Heart left ventricle (tissue), 16 donors: Measurements from ENCODE around the gene BDH1. TPM values are rescaled to one million over a fixed set of nuclear protein-coding genes. Genes with fewer than 3 reads are reported as not detected.

ENCODE experiments used
- ATAC-seq, 4 donors: fragments of 200-7000 bp; cut with Tn5 transposase; one replicate each; pipeline ENCODE4 v1.9.1; 2020 to 2022; ENCODE audit warnings: moderate library complexity in 4 of 4, mild to moderate bottlenecking in 3 of 4, moderate number of reproducible peaks in 1 of 4
- DNase-seq, 5 donors: peaks; one replicate each; pipeline ENCODE4 v3.0.0-alpha.2; 2020
- H3K27ac ChIP-seq, 12 donors: fragments of 200-600 bp; sonication (generic) in 4 of 12; one replicate each; pipeline versions ENCODE4 v1.5.0 to v1.8.0; 2016 to 2022; ENCODE audit warnings: mild to moderate bottlenecking in 2 of 12
- H3K27me3 ChIP-seq, 9 donors: fragments of 200-600 bp; sonication (generic) in 2 of 9; one replicate each; pipeline versions ENCODE4 v1.5.1 to v1.8.0; 2016 to 2022; ENCODE audit warnings: mild to moderate bottlenecking in 3 of 9
- H3K36me3 ChIP-seq, 9 donors: fragments of 200-600 bp; sonication (generic) in 2 of 9; one replicate each; pipeline versions ENCODE4 v1.5.0 to v1.8.0; 2018 to 2022; ENCODE audit warnings: mild to moderate bottlenecking in 2 of 9
- H3K4me1 ChIP-seq, 12 donors: fragments of 200-600 bp; sonication (generic) in 4 of 12; one replicate each; pipeline versions ENCODE4 v1.5.0 to v1.8.0; 2016 to 2022; ENCODE audit warnings: mild to moderate bottlenecking in 3 of 12
- H3K4me3 ChIP-seq, 12 donors: fragments of 200-600 bp; sonication (generic) in 4 of 12; one replicate each; pipeline versions ENCODE4 v1.5.0 to v1.8.0; 2017 to 2022; ENCODE audit warnings: mild to moderate bottlenecking in 9 of 12, moderate library complexity in 4 of 12
- H3K9me3 ChIP-seq, 12 donors: fragments of 200-600 bp; sonication (generic) in 4 of 12; one replicate each; pipeline versions ENCODE4 v1.5.0 to v1.8.0; 2016 to 2022; ENCODE audit warnings: mild to moderate bottlenecking in 1 of 12
- POLR2A ChIP-seq, 2 donors: fragments of 450-650 bp; IDR thresholded peaks; one replicate each; pipeline ENCODE4 v1.6.1; 2017; ENCODE audit warnings: antibody characterized with exemption in 2 of 2, mild to moderate bottlenecking in 2 of 2, moderate library complexity in 2 of 2
- WGBS, 4 donors: extraction: QIAGEN DNeasy Blood & Tissue Kit in 2 of 4; methylation state at CpG; one replicate each; pipeline versions ENCODE4 v1.1.5 to v1.1.7; 2013 to 2018; 5-methylcytosine and 5-hydroxymethylcytosine counted together
- intact Hi-C, 10 donors: fragments of 100-400 bp; cut with DNase I; formaldehyde crosslinking; loops; one replicate each; pipeline versions ENCODE4 v1.11.1 to v1.14.2; 2022
- polyA plus RNA-seq, 2 donors: library from polyadenylated mRNA; stranded (reverse); fragments of 200-250 nt; gene quantifications; one replicate each; pipeline ENCODE4 v1.2.3, GENCODE V29; 2013
- total RNA-seq, 9 donors: library from RNA; depleted of rRNA in 2 of 9; stranded (reverse); fragments of >200 nt in 2 of 9; fragmentation: NEBNext Ultra II Directional in 3 of 9; extraction: Animal tissue kit (Norgen Biotek cat#: 25700) in 3 of 9; gene quantifications; one replicate each; pipeline versions ENCODE4 v1.1.0 to v1.2.4, GENCODE V29; 2016 to 2023
- TF ChIP-seq, protein P1 (sequence below), 12 donors: fragments of 200-600 bp; sonication (generic) in 4 of 12; IDR thresholded peaks; one replicate each; pipeline versions ENCODE4 v1.5.0 to v1.8.0; 2018 to 2022; ENCODE audit warnings: antibody characterized with exemption in 12 of 12, mild to moderate bottlenecking in 5 of 12
- donor health status: ischemic (EF 13 %, LVEDD 7.1; RV severe dilation, severe dysfunction).
- donor health status: healthy with polysubstance abuse.
- donor health status: DM: no; HTN: yes; CAD: no.
- donor health status: DM: no; HTN: no; CAD: no.
- donor health status: ischemic (EF 25% LVEDD 6.9; RV normal size, moderate dysfunction).
- donor health status: ischemic (EF 25% LVEDD 5.7; RV mildly dilated, moderate dysfunction).
- donor health status: healthy.
- donor health status: DM: yes; HTN: yes; CAD: no.
- donor health status: ischemic (EF 35%, LVEDD 5.7; RV mildly dilated, moderate dysfunction).
- donor health status: nonischemic (EF 11% LVEDD 7.7; RV severe dilation, severe dysfunction).
- donor health status: DM: yes; HTN: yes; CAD: no.
- donor health status: PGD.
- donor health status: ischemic (EF 29% LVEDD 5.4; RV normal size, mild dysfunction).
- donor health status: nonischemic (EF 23%, LVEDD 6.1; RV moderate dilation, normal function).

BDH1 gene
- total and polyA plus RNA-seq, 11 donors, result 19.5 to 114 (median 72.3) TPM

DNA sequence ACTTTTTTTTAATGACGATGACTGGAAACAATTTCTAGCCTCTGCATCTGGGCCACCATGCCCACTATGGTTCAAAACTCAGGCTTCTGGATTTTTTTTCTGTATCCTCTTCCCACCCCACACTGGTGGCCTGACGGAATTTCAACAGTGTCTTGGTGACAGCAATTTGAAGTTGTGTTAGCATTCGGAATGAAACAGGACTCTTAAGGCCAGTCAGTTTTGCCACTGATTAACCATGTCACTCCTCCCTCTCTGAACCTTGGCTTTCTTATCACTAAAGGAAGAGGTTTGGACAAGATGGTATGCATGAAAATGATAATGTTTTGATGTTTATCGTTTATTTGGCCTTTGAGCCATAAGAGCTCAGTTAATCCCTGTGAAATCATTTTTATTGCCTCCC is 41.6 kb upstream of the BDH1 start:
- intact Hi-C loops, result loop anchor here in 2 of 10 donors (5.0 to 10.0 kb wide), 2 partner anchors 67 to 70 kb away; no protein-coding TSS in a partner anchor
- Histone ChIP-seq H3K9me3 (no peaks in the 10 kb centered on the region), H3K4me1 (peaks cover 0 to 13% (median 6%) of the 10 kb centered on the region in 12 donors), H3K27ac (no peak overlapping the region), H3K4me3 (no peak overlapping the region), H3K27me3 (peaks cover 0 to 16% (median 0%) of the 10 kb centered on the region in 9 donors), H3K36me3 (peaks cover 0 to 11% (median 0%) of the 10 kb centered on the region in 9 donors)
- no peak for DNase-seq
- no peak for ATAC-seq
- WGBS, 4 donors, result 67 to 84% (median 73%) methylated on average over 4 of the region's 4 CpGs
- no peak for TF ChIP-seq POLR2A (IDR thresholded peaks at IDR 0.05)
- TF ChIP-seq, protein P1, sequence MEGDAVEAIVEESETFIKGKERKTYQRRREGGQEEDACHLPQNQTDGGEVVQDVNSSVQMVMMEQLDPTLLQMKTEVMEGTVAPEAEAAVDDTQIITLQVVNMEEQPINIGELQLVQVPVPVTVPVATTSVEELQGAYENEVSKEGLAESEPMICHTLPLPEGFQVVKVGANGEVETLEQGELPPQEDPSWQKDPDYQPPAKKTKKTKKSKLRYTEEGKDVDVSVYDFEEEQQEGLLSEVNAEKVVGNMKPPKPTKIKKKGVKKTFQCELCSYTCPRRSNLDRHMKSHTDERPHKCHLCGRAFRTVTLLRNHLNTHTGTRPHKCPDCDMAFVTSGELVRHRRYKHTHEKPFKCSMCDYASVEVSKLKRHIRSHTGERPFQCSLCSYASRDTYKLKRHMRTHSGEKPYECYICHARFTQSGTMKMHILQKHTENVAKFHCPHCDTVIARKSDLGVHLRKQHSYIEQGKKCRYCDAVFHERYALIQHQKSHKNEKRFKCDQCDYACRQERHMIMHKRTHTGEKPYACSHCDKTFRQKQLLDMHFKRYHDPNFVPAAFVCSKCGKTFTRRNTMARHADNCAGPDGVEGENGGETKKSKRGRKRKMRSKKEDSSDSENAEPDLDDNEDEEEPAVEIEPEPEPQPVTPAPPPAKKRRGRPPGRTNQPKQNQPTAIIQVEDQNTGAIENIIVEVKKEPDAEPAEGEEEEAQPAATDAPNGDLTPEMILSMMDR (IDR thresholded peaks at IDR 0.05), result no peak

DNA sequence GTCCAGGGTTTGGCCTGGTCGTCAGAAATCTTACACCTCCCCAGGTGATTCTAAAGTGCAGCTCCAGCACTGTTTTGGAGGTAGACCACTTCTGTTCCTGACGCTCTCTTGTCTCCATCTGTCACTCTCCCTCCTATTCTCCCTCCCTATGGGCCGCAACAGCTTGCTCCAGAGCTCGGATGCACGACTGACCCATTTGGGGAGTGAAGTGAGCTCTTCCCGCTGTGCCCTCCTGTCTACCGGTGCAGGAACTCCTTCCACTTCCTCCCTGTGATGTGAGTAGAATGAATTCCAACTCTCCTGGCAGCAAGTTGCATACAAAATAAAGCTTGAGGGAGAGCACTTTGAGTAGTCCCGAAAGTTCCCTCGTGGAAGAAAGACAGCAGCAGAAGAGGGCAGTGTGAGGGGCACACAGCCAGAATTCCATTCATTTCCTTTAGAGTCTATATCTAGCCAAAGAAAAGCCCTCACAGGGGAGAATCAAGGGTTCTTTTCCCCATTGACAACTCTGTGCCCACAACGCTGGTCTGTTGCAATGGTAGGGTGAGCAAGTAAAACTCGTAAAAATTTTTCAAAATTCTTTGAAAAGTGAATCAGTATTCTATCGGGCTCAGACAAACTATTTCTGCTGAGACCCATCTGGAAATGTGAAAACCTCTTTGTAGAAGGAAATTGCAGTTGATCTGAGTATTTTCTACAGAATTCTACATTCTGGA is 39.9 kb upstream of the BDH1 start:
- TF ChIP-seq, protein P1 (IDR thresholded peaks at IDR 0.05), result no peak
- no peak for TF ChIP-seq POLR2A (IDR thresholded peaks at IDR 0.05)
- 63 to 70% (median 64%) methylated on average over 12 of the region's 12 CpGs for WGBS, 4 donors
- Histone ChIP-seq H3K4me1 (peaks cover 0 to 13% (median 6%) of the 10 kb centered on the region in 12 donors), H3K9me3 (no peaks in the 10 kb centered on the region), H3K4me3 (no peak overlapping the region), H3K27me3 (peaks cover 0 to 16% (median 0%) of the 10 kb centered on the region in 9 donors), H3K36me3 (peaks cover 0 to 4% (median 0%) of the 10 kb centered on the region in 9 donors), H3K27ac (no peak overlapping the region)
- intact Hi-C loops, result loop anchor here in 2 of 10 donors (5.0 to 10.0 kb wide), 2 partner anchors 69 to 72 kb away; no protein-coding TSS in a partner anchor
- DNase-seq, result no peak
- ATAC-seq, result no peak

DNA sequence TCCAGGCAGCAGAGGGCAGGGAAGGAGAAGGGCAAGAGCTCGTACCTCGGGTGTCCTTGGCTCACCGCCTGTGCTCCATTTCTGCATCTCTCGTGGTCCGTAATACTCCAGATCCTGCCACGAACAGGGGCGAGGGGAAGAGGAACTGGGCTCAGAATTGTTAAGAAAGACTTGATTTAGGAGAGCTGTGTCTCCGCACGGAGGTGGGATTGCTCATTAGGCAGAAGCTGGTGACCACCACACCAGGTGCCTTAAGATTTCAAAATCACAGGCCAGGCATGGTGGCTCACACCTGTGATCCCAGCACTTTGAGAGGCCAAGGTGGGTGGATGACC is 37.2 kb upstream of the BDH1 start:
- TF ChIP-seq, protein P1 (IDR thresholded peaks at IDR 0.05), result no peak
- no peak for TF ChIP-seq POLR2A (IDR thresholded peaks at IDR 0.05)
- DNase-seq, result no peak
- Histone ChIP-seq H3K36me3 (no peaks in the 10 kb centered on the region), H3K27me3 (peaks cover 0 to 16% (median 0%) of the 10 kb centered on the region in 9 donors), H3K4me3 (no peak overlapping the region), H3K9me3 (no peaks in the 10 kb centered on the region), H3K27ac (no peak overlapping the region), H3K4me1 (no peaks in the 10 kb centered on the region)
- intact Hi-C loops, result loop anchor here in 1 of 10 donors (10.0 kb wide), 1 partner anchor 72 kb away; no protein-coding TSS in a partner anchor
- no peak for ATAC-seq
- WGBS, 4 donors, result 88 to 96% (median 89%) methylated on average over 9 of the region's 9 CpGs

DNA sequence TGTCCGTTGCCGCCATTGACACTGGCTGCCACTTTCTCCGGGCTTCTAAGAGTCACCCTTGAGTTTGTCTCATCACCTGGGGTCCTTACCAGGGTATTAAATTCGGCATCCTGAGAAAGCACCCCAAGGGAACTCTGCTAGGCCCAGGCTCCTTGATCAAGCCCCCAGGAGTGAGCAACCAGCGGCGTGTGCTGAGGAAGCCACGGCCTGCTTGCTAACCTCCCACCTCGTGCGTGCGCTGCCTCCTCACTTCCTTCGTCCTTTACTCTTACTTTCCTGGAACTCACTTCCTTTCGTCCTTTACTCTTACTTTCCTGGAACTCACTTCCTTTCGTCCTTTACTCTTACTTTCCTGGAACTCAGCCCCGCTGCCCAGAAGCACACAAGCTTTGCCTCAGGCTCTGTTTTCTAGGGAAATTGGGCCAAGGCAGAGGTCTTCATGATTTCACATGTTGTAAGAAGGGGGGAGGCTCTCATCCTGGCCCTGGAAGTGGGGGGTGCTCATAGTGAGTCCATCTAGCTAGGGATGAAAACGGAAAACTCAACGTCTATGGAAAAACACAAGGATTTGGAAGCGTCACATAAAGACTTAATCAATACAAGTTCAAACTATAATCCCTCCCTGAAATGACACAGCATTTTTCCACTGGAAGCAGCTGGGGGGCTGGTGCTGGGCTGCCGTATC is 36.7 kb upstream of the BDH1 start:
- DNase-seq (no peak), ATAC-seq (no peak)
- H3K27me3 ChIP-seq, result peaks cover 0 to 16% (median 0%) of the 10 kb centered on the region in 9 donors
- intact Hi-C loops, result loop anchor here in 1 of 10 donors (10.0 kb wide), 1 partner anchor 72 kb away; no protein-coding TSS in a partner anchor
- H3K4me1 ChIP-seq, result no peaks in the 10 kb centered on the region
- WGBS, 4 donors, result 79 to 83% (median 82%) methylated on average over 18 of the region's 18 CpGs
- no peak overlapping the region for H3K4me3 ChIP-seq
- no peaks in the 10 kb centered on the region for H3K9me3 ChIP-seq
- no peaks in the 10 kb centered on the region for H3K36me3 ChIP-seq
- H3K27ac ChIP-seq, result no peak overlapping the region
- TF ChIP-seq, protein P1 (IDR thresholded peaks at IDR 0.05), result no peak
- TF ChIP-seq POLR2A (IDR thresholded peaks at IDR 0.05), result no peak
